ENCODE data around the gene LDLRAD3.

Gene LDLRAD3

GRCh38 chr11:36241497-36241896 lies 297.6 kb downstream of the LDLRAD3 start:
- no peak overlapping the region for H3K4me2 ChIP-seq (ENCODE audit: low read depth, low read length, poor library complexity, severe bottlenecking)
- no peaks in the 10 kb centered on the region for H3K9me3 ChIP-seq (ENCODE audit: insufficient read depth, low read depth, low read length)
- no peaks in the 10 kb centered on the region for H3K36me3 ChIP-seq (ENCODE audit: insufficient read depth, low read length)
- TF ChIP-seq EZH2phosphoT487 (IDR thresholded peaks at IDR 0.05; ENCODE audit: borderline replicate concordance) (no peak), CTCF (conservative IDR thresholded peaks at IDR 0.05; ENCODE audit: low read length) (no peak)
- H2AFZ ChIP-seq (ENCODE audit: low read length): no peak overlapping the region
- no peaks in the 10 kb centered on the region for H4K20me1 ChIP-seq (ENCODE audit: insufficient read depth, low read length, poor library complexity, severe bottlenecking)
- no peaks in the 10 kb centered on the region for H3K79me2 ChIP-seq (ENCODE audit: insufficient read depth, low read length)
- no peak overlapping the region for H3K9ac ChIP-seq (ENCODE audit: low read depth, low read length, poor library complexity, severe bottlenecking)
- no peaks in the 10 kb centered on the region for H3K4me1 ChIP-seq (ENCODE audit: insufficient read depth, low read length, poor library complexity, severe bottlenecking)
- no peaks in the 10 kb centered on the region for H3K27me3 ChIP-seq (ENCODE audit: insufficient read depth, low read length, poor library complexity, severe bottlenecking)
- no peak overlapping the region for H3K4me3 ChIP-seq (ENCODE audit: low read length, poor library complexity, severe bottlenecking)
- H3K9me2 ChIP-seq (replicated peaks; ENCODE audit: low read depth, low read length): no peaks in the 10 kb centered on the region
- no peaks in the 10 kb centered on the region for H3F3A ChIP-seq (ENCODE audit: low read depth)

GRCh38 chr11:36243641-36244040 lies 299.8 kb downstream of the LDLRAD3 start:
- TF ChIP-seq EZH2phosphoT487 (IDR thresholded peaks at IDR 0.05; ENCODE audit: borderline replicate concordance): no peak
- TF ChIP-seq CTCF (conservative IDR thresholded peaks at IDR 0.05; ENCODE audit: low read length): no peak
- Histone ChIP-seq H3F3A (ENCODE audit: low read depth) (no peaks in the 10 kb centered on the region), H3K27me3 (ENCODE audit: insufficient read depth, low read length, poor library complexity, severe bottlenecking) (no peaks in the 10 kb centered on the region), H3K9me2 (replicated peaks; ENCODE audit: low read depth, low read length) (no peaks in the 10 kb centered on the region), H3K36me3 (ENCODE audit: insufficient read depth, low read length) (no peaks in the 10 kb centered on the region), H3K9ac (ENCODE audit: low read depth, low read length, poor library complexity, severe bottlenecking) (no peak overlapping the region), H3K79me2 (ENCODE audit: insufficient read depth, low read length) (no peaks in the 10 kb centered on the region), H3K4me2 (ENCODE audit: low read depth, low read length, poor library complexity, severe bottlenecking) (no peak overlapping the region), H3K4me1 (ENCODE audit: insufficient read depth, low read length, poor library complexity, severe bottlenecking) (no peaks in the 10 kb centered on the region), H2AFZ (ENCODE audit: low read length) (no peak overlapping the region), H3K9me3 (ENCODE audit: insufficient read depth, low read depth, low read length) (no peaks in the 10 kb centered on the region), H3K4me3 (ENCODE audit: low read length, poor library complexity, severe bottlenecking) (no peak overlapping the region), H4K20me1 (ENCODE audit: insufficient read depth, low read length, poor library complexity, severe bottlenecking) (no peaks in the 10 kb centered on the region)

GRCh38 chr11:36247493-36247892 lies 303.6 kb downstream of the LDLRAD3 start:
- no peak for TF ChIP-seq CTCF (conservative IDR thresholded peaks at IDR 0.05; ENCODE audit: low read length)
- TF ChIP-seq EZH2phosphoT487 (IDR thresholded peaks at IDR 0.05; ENCODE audit: borderline replicate concordance): no peak
- Histone ChIP-seq H3K27me3 (ENCODE audit: insufficient read depth, low read length, poor library complexity, severe bottlenecking) (no peaks in the 10 kb centered on the region), H3K4me2 (ENCODE audit: low read depth, low read length, poor library complexity, severe bottlenecking) (no peak overlapping the region), H3K9me3 (ENCODE audit: insufficient read depth, low read depth, low read length) (no peaks in the 10 kb centered on the region), H3K4me3 (ENCODE audit: low read length, poor library complexity, severe bottlenecking) (no peak overlapping the region), H3K4me1 (ENCODE audit: insufficient read depth, low read length, poor library complexity, severe bottlenecking) (no peaks in the 10 kb centered on the region), H4K20me1 (ENCODE audit: insufficient read depth, low read length, poor library complexity, severe bottlenecking) (no peaks in the 10 kb centered on the region), H3K36me3 (ENCODE audit: insufficient read depth, low read length) (no peaks in the 10 kb centered on the region), H3K79me2 (ENCODE audit: insufficient read depth, low read length) (no peaks in the 10 kb centered on the region), H3K9me2 (replicated peaks; ENCODE audit: low read depth, low read length) (no peaks in the 10 kb centered on the region), H2AFZ (ENCODE audit: low read length) (no peak overlapping the region), H3F3A (ENCODE audit: low read depth) (no peaks in the 10 kb centered on the region), H3K9ac (ENCODE audit: low read depth, low read length, poor library complexity, severe bottlenecking) (no peak overlapping the region)

All from Loucy (cell line).